ENCODE results near the gene OBP2A.
"Not testable (repeated sequence)": the region's sequence is repeated elsewhere in the genome, so short reads cannot be mapped to it uniquely, and the experiment has no call there.

The OBP2A gene

GRCh38 chr9:135547756-135548736 lies 2.1 kb downstream of the OBP2A start:
- no peak overlapping the region for H3K4me3 ChIP-seq (ENCODE audit: low read length)
- no peak for DNase-seq (ENCODE audit: low read depth, low spot score)

GRCh38 chr9:135549478-135550343 lies 3.8 kb downstream of the OBP2A start:
- not testable (repeated sequence) for DNase-seq (ENCODE audit: low read depth, low spot score); H3K4me3 ChIP-seq (ENCODE audit: low read length)

- H3K4me3 ChIP-seq (ENCODE audit: low read length), result no peak overlapping the region
- DNase-seq (ENCODE audit: low read depth, low spot score), result no peak
These were observed 4.5 kb downstream of the OBP2A start for GRCh38 chr9:135550344-135550918.

GRCh38 chr9:135551031-135551430 lies 5.1 kb downstream of the OBP2A start:
- H3K4me3 ChIP-seq (ENCODE audit: low read length), result no peak overlapping the region
- DNase-seq (ENCODE audit: low read depth, low spot score), result no peak

- no peak overlapping the region for H3K4me3 ChIP-seq (ENCODE audit: low read length)
- no peak for DNase-seq (ENCODE audit: low read depth, low spot score)
These were observed 5.5 kb downstream of the OBP2A start for GRCh38 chr9:135551456-135551855.

GRCh38 chr9:135552021-135552697 lies 6.2 kb downstream of the OBP2A start:
- H3K4me3 ChIP-seq (ENCODE audit: low read length), result no peak overlapping the region
- DNase-seq (ENCODE audit: low read depth, low spot score), result no peak

GRCh38 chr9:135552698-135553171 lies 6.8 kb downstream of the OBP2A start:
- no peak for DNase-seq (ENCODE audit: low read depth, low spot score)
- H3K4me3 ChIP-seq (ENCODE audit: low read length), result no peak overlapping the region

GRCh38 chr9:135554718-135555117 lies 8.8 kb downstream of the OBP2A start:
- no peak overlapping the region for H3K4me3 ChIP-seq (ENCODE audit: low read length)

GRCh38 chr9:135555203-135555602 lies 9.3 kb downstream of the OBP2A start:
- no peak for DNase-seq (ENCODE audit: low read depth, low spot score)
- no peak overlapping the region for H3K4me3 ChIP-seq (ENCODE audit: low read length)

More at GRCh38 chr9:135554718-135555117, 8.8 kb downstream of the OBP2A start:
- no peak for DNase-seq (ENCODE audit: low read depth, low spot score)

GRCh38 chr9:135555910-135556309 lies 10.0 kb downstream of the OBP2A start:
- DNase-seq (ENCODE audit: low read depth, low spot score), result no peak
- H3K4me3 ChIP-seq (ENCODE audit: low read length), result no peak overlapping the region

- no peak for DNase-seq (ENCODE audit: low read depth, low spot score)
- no peak overlapping the region for H3K4me3 ChIP-seq (ENCODE audit: low read length)
These were observed 13.7 kb downstream of the OBP2A start for GRCh38 chr9:135559606-135560005.

GRCh38 chr9:135561391-135562234 lies 15.7 kb downstream of the OBP2A start, which contains the start of gene PAEP:
Gene PAEP, plus strand, starts transcription at chr9:135561756.
- no peak within 1 kb of the TSS for H3K4me3 ChIP-seq (ENCODE audit: low read length)
- DNase-seq (ENCODE audit: low read depth, low spot score), result no peak

- no peak overlapping the region for H3K4me3 ChIP-seq (ENCODE audit: low read length)
- no peak for DNase-seq (ENCODE audit: low read depth, low spot score)
These were observed 16.4 kb downstream of the OBP2A start for GRCh38 chr9:135562235-135562745.

- DNase-seq (ENCODE audit: low read depth, low spot score), result no peak
- H3K4me3 ChIP-seq (ENCODE audit: low read length), result no peak overlapping the region
These were observed 17.1 kb downstream of the OBP2A start for GRCh38 chr9:135563039-135563476.

- no peak overlapping the region for H3K4me3 ChIP-seq (ENCODE audit: low read length)
- DNase-seq (ENCODE audit: low read depth, low spot score), result no peak
These were observed 17.9 kb downstream of the OBP2A start for GRCh38 chr9:135563858-135564257.

- DNase-seq (ENCODE audit: low read depth, low spot score), result no peak
- H3K4me3 ChIP-seq (ENCODE audit: low read length), result no peak overlapping the region
These were observed 19.3 kb downstream of the OBP2A start for GRCh38 chr9:135565141-135565628.

GRCh38 chr9:135565636-135566035 lies 19.7 kb downstream of the OBP2A start:
- no peak overlapping the region for H3K4me3 ChIP-seq (ENCODE audit: low read length)
- DNase-seq (ENCODE audit: low read depth, low spot score), result no peak

- no peak for DNase-seq (ENCODE audit: low read depth, low spot score)
These were observed 20.6 kb downstream of the OBP2A start for GRCh38 chr9:135566552-135566951.

More at GRCh38 chr9:135566552-135566951, 20.6 kb downstream of the OBP2A start:
- no peak overlapping the region for H3K4me3 ChIP-seq (ENCODE audit: low read length)
